ENCODE results near the gene THSD7B.

DNA sequence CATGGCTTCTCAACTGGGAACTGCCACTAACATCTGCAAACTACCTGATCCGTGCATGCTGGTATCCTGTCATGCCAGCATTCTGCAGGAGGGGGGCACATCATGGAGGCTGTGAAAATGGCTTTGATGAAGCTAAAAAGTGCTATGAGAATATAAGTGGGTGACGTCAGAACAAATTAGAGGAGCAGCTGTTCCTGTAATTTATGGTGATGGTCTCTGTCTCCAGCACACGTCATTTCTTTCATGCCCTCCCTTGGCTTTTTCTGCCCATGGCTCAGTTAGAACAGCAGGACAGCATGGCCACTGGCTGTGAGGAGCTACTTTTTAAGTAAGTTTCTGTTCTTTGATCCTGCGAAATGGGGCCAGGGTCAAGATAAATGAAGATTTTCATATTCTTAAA lies 466.3 kb downstream of the THSD7B start:
- TF ChIP-seq POLR2A (IDR thresholded peaks at IDR 0.05; ENCODE audit: low read length) (no peak), GATA1 (IDR thresholded peaks at IDR 0.05; ENCODE audit: low read depth, low read length) (no peak)

All from erythroblast (primary cell).